SK-N-SH treated with all-trans-retinoic acid at 6 μM for 48 hours (cell line): ENCODE measurements around the gene PCMTD2.
"Not testable (repeated sequence)": the region's sequence is repeated elsewhere in the genome, so short reads cannot be mapped to it uniquely, and the experiment has no call there.

Experiments used
- ESRRG ChIP-seq: fragments of 250-450 bp; sonication (Bioruptor Pico); IDR thresholded peaks from 2 replicates; pipeline ENCODE4 v1.6.1; 2021; ENCODE audit warnings: mild to moderate bottlenecking
- ISL1 ChIP-seq: fragments of 250-450 bp; sonication (Bioruptor Pico); IDR thresholded peaks from 2 replicates; pipeline ENCODE4 v2.1.2; 2022; ENCODE audit warnings: mild to moderate bottlenecking, moderate library complexity
- PATZ1 ChIP-seq: fragments of 250-450 bp; sonication (Bioruptor Pico); IDR thresholded peaks from 2 replicates; pipeline ENCODE4 v1.8.0; 2020; ENCODE audit warnings: mild to moderate bottlenecking, moderate library complexity, borderline replicate concordance
- PPARA ChIP-seq: fragments of 250-450 bp; sonication (Bioruptor Pico); IDR thresholded peaks from 2 replicates; pipeline ENCODE4 v1.5.0; 2020; ENCODE audit warnings: mild to moderate bottlenecking, borderline replicate concordance
- TCF4 ChIP-seq: fragments of 250-450 bp; sonication (Bioruptor Pico); IDR thresholded peaks from 2 replicates; pipeline ENCODE4 v1.8.0; 2021; ENCODE audit warnings: mild to moderate bottlenecking, moderate library complexity, borderline replicate concordance
- TOX ChIP-seq: fragments of 250-450 bp; sonication (Bioruptor Pico); IDR thresholded peaks from 2 replicates; pipeline ENCODE4 v1.8.0; 2021; ENCODE audit warnings: mild to moderate bottlenecking, moderate library complexity, borderline replicate concordance
- TSHZ2 ChIP-seq: fragments of 250-450 bp; sonication (Bioruptor Pico); IDR thresholded peaks from 2 replicates; pipeline ENCODE4 v1.5.0; 2020; ENCODE audit warnings: mild to moderate bottlenecking, moderate library complexity
- ZC3H10 ChIP-seq: fragments of 250-450 bp; sonication (Bioruptor Pico); IDR thresholded peaks from 2 replicates; pipeline ENCODE4 v1.5.1; 2021; ENCODE audit warnings: mild to moderate bottlenecking, moderate library complexity
- ZFP30 ChIP-seq: fragments of 450-650 bp; formaldehyde crosslinking; IDR thresholded peaks from 2 replicates; pipeline ENCODE4 v1.5.0; 2022; ENCODE audit warnings: mild to moderate bottlenecking, moderate library complexity
- ZNF565 ChIP-seq: fragments of 450-650 bp; formaldehyde crosslinking; conservative IDR thresholded peaks from 2 replicates; pipeline ENCODE4 v1.5.0; 2020; ENCODE audit warnings: low read depth, mild to moderate bottlenecking, moderate library complexity
- ZNF70 ChIP-seq: fragments of 450-650 bp; formaldehyde crosslinking; IDR thresholded peaks from 2 replicates; pipeline ENCODE4 v1.5.0; 2020; ENCODE audit warnings: mild to moderate bottlenecking, moderate library complexity
- TF ChIP-seq, protein P1 (sequence below): fragments of 250-450 bp; sonication (Bioruptor Pico); IDR thresholded peaks from 2 replicates; pipeline ENCODE4 v1.5.1; 2021; ENCODE audit warnings: mild to moderate bottlenecking, moderate library complexity

DNA sequence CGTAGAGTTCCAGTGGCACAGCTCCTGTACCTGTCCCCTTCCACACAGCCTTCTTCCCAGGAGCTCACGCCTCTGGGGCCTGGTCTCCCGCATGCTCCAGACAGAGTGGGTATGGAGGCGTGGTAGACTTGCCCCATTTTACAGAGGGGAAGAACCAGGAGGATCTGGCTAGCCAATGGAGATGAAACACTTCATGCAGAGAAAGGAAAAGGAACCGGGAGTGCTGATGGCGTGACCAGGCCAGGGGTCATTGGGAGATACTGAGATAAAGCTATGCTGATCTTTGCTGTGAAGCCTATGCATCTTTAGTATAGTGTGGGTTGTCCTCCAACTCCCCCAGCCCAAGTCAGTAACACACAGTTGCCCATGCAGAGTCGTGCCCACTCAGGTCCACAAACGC, 62.5 kb downstream of the PCMTD2 start:
- TF ChIP-seq TCF4 (CRISPR knock-in tag); PATZ1 (CRISPR knock-in tag); ISL1 (CRISPR knock-in tag); TSHZ2 (CRISPR knock-in tag); ZNF565; ZC3H10 (CRISPR knock-in tag); TOX (CRISPR knock-in tag); ESRRG (CRISPR knock-in tag); ZNF70 (CRISPR knock-in tag); ZFP30 (CRISPR knock-in tag); PPARA (CRISPR knock-in tag): not testable (repeated sequence)
- TF ChIP-seq, protein P1, sequence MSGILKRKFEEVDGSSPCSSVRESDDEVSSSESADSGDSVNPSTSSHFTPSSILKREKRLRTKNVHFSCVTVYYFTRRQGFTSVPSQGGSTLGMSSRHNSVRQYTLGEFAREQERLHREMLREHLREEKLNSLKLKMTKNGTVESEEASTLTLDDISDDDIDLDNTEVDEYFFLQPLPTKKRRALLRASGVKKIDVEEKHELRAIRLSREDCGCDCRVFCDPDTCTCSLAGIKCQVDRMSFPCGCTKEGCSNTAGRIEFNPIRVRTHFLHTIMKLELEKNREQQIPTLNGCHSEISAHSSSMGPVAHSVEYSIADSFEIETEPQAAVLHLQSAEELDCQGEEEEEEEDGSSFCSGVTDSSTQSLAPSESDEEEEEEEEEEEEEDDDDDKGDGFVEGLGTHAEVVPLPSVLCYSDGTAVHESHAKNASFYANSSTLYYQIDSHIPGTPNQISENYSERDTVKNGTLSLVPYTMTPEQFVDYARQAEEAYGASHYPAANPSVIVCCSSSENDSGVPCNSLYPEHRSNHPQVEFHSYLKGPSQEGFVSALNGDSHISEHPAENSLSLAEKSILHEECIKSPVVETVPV (CRISPR knock-in tag), result not testable (repeated sequence)
